Endothelial cell (in vitro differentiated cells): ENCODE results near the gene UBAC2. TPM values are rescaled to one million over a fixed set of nuclear protein-coding genes. Genes with fewer than 3 reads are reported as not detected.

Source experiments
- DNase-seq: peaks from one replicate; pipeline ENCODE4 v3.0.0; 2021; ENCODE audit warnings: low spot score
- H3K27ac Mint-ChIP-seq: one replicate; pipeline ENCODE4 v1.8.0; 2021; ENCODE audit warnings: mixed read lengths, inconsistent platforms; ENCODE audit not compliant: unreplicated experiment
- H3K27me3 Mint-ChIP-seq: one replicate; pipeline ENCODE4 v1.8.0; 2021; ENCODE audit warnings: mild to moderate bottlenecking, moderate library complexity, mixed read lengths, inconsistent platforms; ENCODE audit not compliant: unreplicated experiment
- H3K36me3 Mint-ChIP-seq: one replicate; pipeline ENCODE4 v1.8.0; 2021; ENCODE audit warnings: mild to moderate bottlenecking, low read depth, mixed read lengths, inconsistent platforms; ENCODE audit not compliant: unreplicated experiment
- H3K4me1 Mint-ChIP-seq: one replicate; pipeline ENCODE4 v1.8.0; 2021; ENCODE audit warnings: mild to moderate bottlenecking, mixed read lengths, inconsistent platforms; ENCODE audit not compliant: unreplicated experiment
- H3K4me3 Mint-ChIP-seq: one replicate; pipeline ENCODE4 v1.8.0; 2021; ENCODE audit warnings: mild to moderate bottlenecking, mixed read lengths, inconsistent platforms; ENCODE audit not compliant: unreplicated experiment
- H3K9me3 Mint-ChIP-seq: one replicate; pipeline ENCODE4 v1.8.0; 2021; ENCODE audit warnings: mixed read lengths, inconsistent platforms; ENCODE audit not compliant: unreplicated experiment
- total RNA-seq: library from RNA; stranded (reverse); fragmentation: NEBNext Ultra II Directional; extraction: Animal tissue kit (Norgen Biotek cat#: 25700); gene quantifications from one replicate; pipeline ENCODE4 v1.2.1, GENCODE V29; 2021; ENCODE audit not compliant: unreplicated experiment
- TF ChIP-seq, protein P1 (sequence below): fragments of 200-600 bp; sonication (generic); IDR thresholded peaks from one replicate; pipeline ENCODE4 v1.5.0; 2021; ENCODE audit warnings: antibody characterized with exemption; ENCODE audit not compliant: unreplicated experiment

The UBAC2 gene
- total RNA-seq, 1 donor from 2014 or later, result 58.6 TPM

DNA sequence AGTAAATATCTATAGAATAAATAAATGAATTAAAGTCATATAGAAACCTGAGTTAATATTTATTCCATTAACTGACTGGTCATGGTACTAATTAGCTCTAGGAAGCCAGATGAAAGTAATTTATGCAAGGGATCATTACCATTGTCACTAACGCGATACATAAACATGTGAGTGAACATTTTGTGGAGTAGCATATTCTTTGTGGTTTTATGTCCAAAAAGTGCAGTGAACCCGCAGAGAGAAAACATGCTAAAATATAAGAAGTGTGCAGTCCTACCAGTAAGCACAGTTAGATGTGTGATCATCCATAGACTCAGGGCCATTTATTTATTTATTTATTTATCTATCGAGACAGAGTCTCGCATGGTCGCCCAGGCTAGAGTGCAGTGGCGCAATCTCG, 104.9 kb downstream of the UBAC2 start:
- Mint-ChIP-seq H3K4me1 (no peaks in the 10 kb centered on the region), H3K27ac (no peak overlapping the region), H3K4me3 (no peak overlapping the region), H3K27me3 (no peaks in the 10 kb centered on the region), H3K9me3 (no peaks in the 10 kb centered on the region), H3K36me3 (no peaks in the 10 kb centered on the region)
- no peak for DNase-seq
- TF ChIP-seq, protein P1, sequence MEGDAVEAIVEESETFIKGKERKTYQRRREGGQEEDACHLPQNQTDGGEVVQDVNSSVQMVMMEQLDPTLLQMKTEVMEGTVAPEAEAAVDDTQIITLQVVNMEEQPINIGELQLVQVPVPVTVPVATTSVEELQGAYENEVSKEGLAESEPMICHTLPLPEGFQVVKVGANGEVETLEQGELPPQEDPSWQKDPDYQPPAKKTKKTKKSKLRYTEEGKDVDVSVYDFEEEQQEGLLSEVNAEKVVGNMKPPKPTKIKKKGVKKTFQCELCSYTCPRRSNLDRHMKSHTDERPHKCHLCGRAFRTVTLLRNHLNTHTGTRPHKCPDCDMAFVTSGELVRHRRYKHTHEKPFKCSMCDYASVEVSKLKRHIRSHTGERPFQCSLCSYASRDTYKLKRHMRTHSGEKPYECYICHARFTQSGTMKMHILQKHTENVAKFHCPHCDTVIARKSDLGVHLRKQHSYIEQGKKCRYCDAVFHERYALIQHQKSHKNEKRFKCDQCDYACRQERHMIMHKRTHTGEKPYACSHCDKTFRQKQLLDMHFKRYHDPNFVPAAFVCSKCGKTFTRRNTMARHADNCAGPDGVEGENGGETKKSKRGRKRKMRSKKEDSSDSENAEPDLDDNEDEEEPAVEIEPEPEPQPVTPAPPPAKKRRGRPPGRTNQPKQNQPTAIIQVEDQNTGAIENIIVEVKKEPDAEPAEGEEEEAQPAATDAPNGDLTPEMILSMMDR, result no peak

DNA sequence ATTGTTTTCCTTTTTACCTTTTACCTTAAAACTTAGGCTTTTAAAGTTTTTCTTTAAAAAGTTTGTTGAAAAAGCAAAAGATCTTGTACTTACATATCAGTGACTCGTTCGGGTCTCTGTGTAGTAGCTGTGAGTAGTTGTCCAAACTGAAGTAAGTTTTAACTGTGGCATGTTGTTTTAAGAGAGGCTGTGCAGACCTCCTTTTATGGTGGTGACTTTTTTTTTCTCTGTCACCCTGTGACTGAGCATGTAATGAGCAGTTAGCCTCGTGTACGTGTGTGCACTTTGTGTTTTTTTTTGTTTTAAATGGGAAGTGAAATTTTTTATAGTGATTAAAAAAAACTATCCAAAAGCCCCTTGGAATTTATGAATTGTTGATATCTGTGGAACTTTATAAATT, 106.6 kb downstream of the UBAC2 start, which contains the start of gene GPR183:
Gene GPR183, minus strand, starts transcription at position 153 of the 400 bp plus-strand sequence. CDS start 11,254 bp downstream, outside the sequence.
- Mint-ChIP-seq H3K4me1 (no peaks in the 10 kb centered on the region), H3K27me3 (no peaks in the 10 kb centered on the region), H3K36me3 (no peaks in the 10 kb centered on the region), H3K4me3 (no peak within 1 kb of the TSS), H3K9me3 (no peaks in the 10 kb centered on the region), H3K27ac (no peak within 1 kb of the TSS)
- TF ChIP-seq, protein P1, result no peak
- DNase-seq, result no peak

DNA sequence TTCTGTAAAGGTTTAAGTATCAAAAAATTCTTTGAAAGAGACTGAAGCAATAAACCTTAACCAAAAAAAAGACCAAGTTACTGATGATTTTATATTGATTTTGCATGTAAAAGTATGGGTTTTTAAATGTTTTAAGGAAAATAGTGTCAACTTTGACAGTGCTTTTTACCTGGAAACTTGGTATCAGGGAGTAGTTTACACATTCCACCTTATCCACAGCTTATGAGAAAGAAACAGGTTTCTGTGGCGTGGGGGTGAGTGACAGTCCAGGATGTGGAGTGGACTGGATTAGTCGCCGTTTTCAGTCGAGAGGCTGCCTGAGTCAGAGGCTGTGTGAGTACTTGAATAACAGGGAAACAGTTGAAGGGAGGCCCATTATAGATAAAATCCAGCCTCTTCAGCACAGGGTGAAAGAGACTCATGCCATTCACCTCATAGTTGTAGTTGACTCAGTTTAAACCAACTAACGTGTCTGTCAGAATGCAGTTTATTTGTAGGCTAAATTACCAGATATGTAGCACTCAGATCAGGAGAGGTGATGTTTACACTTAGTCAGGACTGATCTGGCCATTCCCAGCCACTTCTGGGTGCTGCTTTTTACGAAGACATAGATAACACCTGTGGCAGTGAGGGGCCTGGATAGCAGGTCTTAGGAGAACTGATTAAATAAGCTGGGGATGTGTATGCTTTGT, 107.1 kb downstream of the UBAC2 start:
- Mint-ChIP-seq H3K36me3 (no peaks in the 10 kb centered on the region), H3K27ac (no peak overlapping the region), H3K4me3 (no peak overlapping the region), H3K4me1 (peaks cover 4% of the 10 kb centered on the region), H3K9me3 (no peaks in the 10 kb centered on the region), H3K27me3 (no peaks in the 10 kb centered on the region)
- DNase-seq, result no peak
- TF ChIP-seq, protein P1, result no peak

DNA sequence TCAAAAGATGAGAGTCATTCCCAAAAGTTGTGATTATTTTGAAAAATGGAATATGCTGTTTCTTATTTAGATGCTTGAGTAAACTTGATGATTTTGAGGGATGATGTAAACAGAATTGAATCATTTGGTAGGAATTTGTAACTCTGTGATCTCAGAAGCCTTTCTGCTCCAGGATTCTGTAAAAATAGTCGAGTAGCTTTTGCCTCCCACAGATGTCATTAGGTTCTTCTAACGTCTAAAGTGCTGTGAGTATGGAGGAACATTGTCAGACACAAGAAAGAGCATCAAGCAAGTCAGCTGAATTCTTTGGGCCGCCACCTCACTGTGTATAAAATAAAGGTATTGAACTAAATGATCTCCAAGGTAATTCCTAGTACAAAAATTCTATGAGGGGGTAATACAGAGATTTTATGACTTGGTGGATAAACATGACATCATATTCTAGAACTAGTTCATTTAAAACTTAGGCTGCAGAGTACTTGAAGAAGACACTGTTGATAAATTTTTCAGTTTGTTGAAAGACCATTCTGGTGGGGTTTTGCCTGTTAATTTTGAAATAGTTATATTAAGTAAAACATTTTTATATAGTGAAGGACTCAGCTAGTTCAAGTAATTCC, 107.9 kb downstream of the UBAC2 start:
- H3K9me3 Mint-ChIP-seq, result no peaks in the 10 kb centered on the region
- H3K27ac Mint-ChIP-seq, result no peak overlapping the region
- TF ChIP-seq, protein P1, result no peak
- no peaks in the 10 kb centered on the region for H3K27me3 Mint-ChIP-seq
- H3K4me3 Mint-ChIP-seq, result no peak overlapping the region
- no peak for DNase-seq
- no peaks in the 10 kb centered on the region for H3K36me3 Mint-ChIP-seq
- peaks cover 10% of the 10 kb centered on the region for H3K4me1 Mint-ChIP-seq

DNA sequence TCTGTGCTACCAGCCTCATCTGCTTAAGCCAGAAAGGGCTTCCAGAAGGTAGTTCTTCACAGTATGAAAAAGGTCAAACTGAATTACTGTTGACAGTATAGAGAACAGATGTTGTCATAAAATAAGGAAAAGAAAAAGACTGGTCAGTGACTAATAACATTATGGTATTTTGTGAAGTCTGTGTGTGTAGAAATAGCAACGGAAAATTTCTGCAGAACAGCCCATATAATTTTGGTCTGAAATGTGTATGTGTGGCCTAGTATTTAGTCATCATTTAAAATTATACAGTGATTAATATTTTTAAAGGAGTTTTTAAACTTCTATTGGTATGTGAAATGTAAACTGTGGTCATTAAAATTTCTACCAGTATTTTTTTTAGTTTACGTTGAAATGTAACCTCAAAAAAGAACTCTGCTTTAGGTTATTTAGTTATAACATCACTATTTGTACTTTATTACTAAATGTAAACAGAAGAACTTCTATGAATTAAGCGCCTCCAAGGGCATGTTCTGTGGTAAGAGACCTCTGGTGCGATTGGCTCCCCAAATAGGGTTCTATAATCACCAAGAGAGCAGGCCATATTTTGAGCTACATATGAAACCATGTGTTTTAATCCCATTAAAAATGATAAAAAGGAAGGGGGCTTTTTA, 109.9 kb downstream of the UBAC2 start:
- peaks cover 2% of the 10 kb centered on the region for H3K27me3 Mint-ChIP-seq
- no peak overlapping the region for H3K4me3 Mint-ChIP-seq
- no peak overlapping the region for H3K27ac Mint-ChIP-seq
- no peaks in the 10 kb centered on the region for H3K9me3 Mint-ChIP-seq
- peaks cover 20% of the 10 kb centered on the region for H3K4me1 Mint-ChIP-seq
- peaks cover 5% of the 10 kb centered on the region for H3K36me3 Mint-ChIP-seq
- TF ChIP-seq, protein P1, result no peak
- no peak for DNase-seq
